DND-41 (cell line): ENCODE data around the gene TGM3.

ENCODE experiments used
- ATAC-seq: fragments of 200-7000 bp; cut with Tn5 transposase; 3 replicates; pipeline ENCODE4 v1.9.1; 2021; ENCODE audit warnings: low read depth; ENCODE audit not compliant: insufficient read depth
- DNase-seq: peaks from one replicate; pipeline ENCODE4 v3.0.0-alpha.2; 2020
- H2AFZ ChIP-seq: 2 replicates; pipeline ENCODE4 v1.6.0; 2012; ENCODE audit warnings: low read depth, low read length
- H3K27ac ChIP-seq: 2 replicates; pipeline ENCODE4 v1.5.1; 2012; ENCODE audit warnings: low read length, inconsistent platforms
- H3K27me3 ChIP-seq: fragments of 200-600 bp; sonication (generic); 2 replicates; pipeline ENCODE4 v1.6.0; 2012; ENCODE audit warnings: low read length, mild to moderate bottlenecking, inconsistent platforms; ENCODE audit not compliant: insufficient read depth, poor library complexity
- H3K36me3 ChIP-seq: 2 replicates; pipeline ENCODE4 v1.5.1; 2012; ENCODE audit warnings: low read length, inconsistent platforms; ENCODE audit not compliant: insufficient read depth
- H3K4me1 ChIP-seq: 2 replicates; pipeline ENCODE4 v1.5.1; 2012; ENCODE audit warnings: mild to moderate bottlenecking, low read length; ENCODE audit not compliant: insufficient read depth
- H3K4me2 ChIP-seq: 2 replicates; pipeline ENCODE4 v1.6.0; 2012; ENCODE audit warnings: mild to moderate bottlenecking, moderate library complexity, low read length, inconsistent platforms; ENCODE audit not compliant: insufficient read depth
- H3K4me3 ChIP-seq, 2 experiments: fragments of 200-600 bp in 1 of 2; shearing (Covaris generic) in 1 of 2; 2 replicates each; pipeline ENCODE4 v1.5.1; 2012 to 2016; ENCODE audit warnings: inconsistent platforms in 2 of 2, low read length in 2 of 2, mild to moderate bottlenecking in 2 of 2, low read depth in 1 of 2, moderate library complexity in 1 of 2
- H3K79me2 ChIP-seq: 2 replicates; pipeline ENCODE4 v1.6.0; 2012; ENCODE audit warnings: low read length, inconsistent platforms; ENCODE audit not compliant: insufficient read depth
- H3K9ac ChIP-seq: 2 replicates; pipeline ENCODE4 v1.6.0; 2012; ENCODE audit warnings: low read depth, mild to moderate bottlenecking, inconsistent platforms, low read length, moderate library complexity
- H3K9me3 ChIP-seq: 2 replicates; pipeline ENCODE4 v1.5.1; 2012; ENCODE audit warnings: low read length, moderate library complexity, mild to moderate bottlenecking, inconsistent platforms; ENCODE audit not compliant: insufficient read depth, severe bottlenecking
- H4K20me1 ChIP-seq: 2 replicates; pipeline ENCODE4 v1.6.0; 2012; ENCODE audit warnings: low read length; ENCODE audit not compliant: insufficient read depth
- CTCF ChIP-seq: IDR thresholded peaks from 2 replicates; pipeline ENCODE4 v1.5.1; 2012; ENCODE audit warnings: borderline replicate concordance, low read length, moderate library complexity, mild to moderate bottlenecking; ENCODE audit not compliant: poor library complexity, severe bottlenecking; ENCODE audit errors: extremely low read depth
- EZH2 ChIP-seq: IDR thresholded peaks from 3 replicates; pipeline ENCODE4 v1.6.1; 2012; ENCODE audit warnings: borderline replicate concordance, low read depth, mild to moderate bottlenecking, moderate library complexity, low read length, inconsistent platforms; ENCODE audit not compliant: severe bottlenecking

TGM3 gene

DNA sequence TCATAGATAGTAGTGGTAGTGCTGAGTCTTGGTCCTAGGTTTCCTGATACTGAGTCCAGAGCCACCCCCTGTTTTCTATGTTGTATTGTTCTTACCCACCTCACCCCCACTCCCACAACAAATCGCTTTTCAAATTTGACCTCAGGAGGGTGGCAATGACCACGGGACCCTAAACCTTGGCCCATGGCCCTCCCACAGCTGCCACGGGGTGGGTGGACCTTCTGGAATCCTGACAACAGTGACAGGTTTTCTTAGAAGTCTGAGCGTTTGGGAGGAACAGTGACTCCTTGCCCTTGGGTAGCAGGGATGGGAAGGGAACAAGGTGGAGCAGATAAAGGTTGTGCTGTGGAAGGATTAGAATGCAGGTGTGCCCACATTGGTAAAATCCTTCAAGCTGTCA lies 36.9 kb downstream of the TGM3 start:
- H3K9ac ChIP-seq, result no peak overlapping the region
- H4K20me1 ChIP-seq, result peaks cover 3% of the 10 kb centered on the region; the same call in 1 of the 2 replicates
- H3K4me2 ChIP-seq, result no peak overlapping the region
- no peaks in the 10 kb centered on the region for H3K36me3 ChIP-seq
- TF ChIP-seq CTCF (no peak), EZH2 (no peak)
- peaks cover 8% of the 10 kb centered on the region for H3K27me3 ChIP-seq
- no peaks in the 10 kb centered on the region for H3K79me2 ChIP-seq
- ATAC-seq (no peak), DNase-seq (no peak)
- H2AFZ ChIP-seq, result no peak overlapping the region
- no peak overlapping the region for H3K27ac ChIP-seq
- H3K4me3 ChIP-seq, result no peak overlapping the region
- H3K9me3 ChIP-seq, result no peaks in the 10 kb centered on the region
- no peaks in the 10 kb centered on the region for H3K4me1 ChIP-seq

- Histone ChIP-seq H3K36me3 (no peaks in the 10 kb centered on the region), H3K4me3 (no peak overlapping the region), H3K9me3 (no peaks in the 10 kb centered on the region), H3K79me2 (no peaks in the 10 kb centered on the region), H4K20me1 (peaks cover 3% of the 10 kb centered on the region; the same call in 1 of the 2 replicates), H3K4me1 (no peaks in the 10 kb centered on the region), H2AFZ (no peak overlapping the region), H3K27me3 (peaks cover 16% of the 10 kb centered on the region), H3K27ac (no peak overlapping the region), H3K4me2 (no peak overlapping the region), H3K9ac (no peak overlapping the region)
- TF ChIP-seq EZH2 (no peak), CTCF (no peak)
- DNase-seq (no peak), ATAC-seq (no peak)
Observed at GRCh38 chr20:2333821-2334220, 38.0 kb downstream of the TGM3 start.

DNA sequence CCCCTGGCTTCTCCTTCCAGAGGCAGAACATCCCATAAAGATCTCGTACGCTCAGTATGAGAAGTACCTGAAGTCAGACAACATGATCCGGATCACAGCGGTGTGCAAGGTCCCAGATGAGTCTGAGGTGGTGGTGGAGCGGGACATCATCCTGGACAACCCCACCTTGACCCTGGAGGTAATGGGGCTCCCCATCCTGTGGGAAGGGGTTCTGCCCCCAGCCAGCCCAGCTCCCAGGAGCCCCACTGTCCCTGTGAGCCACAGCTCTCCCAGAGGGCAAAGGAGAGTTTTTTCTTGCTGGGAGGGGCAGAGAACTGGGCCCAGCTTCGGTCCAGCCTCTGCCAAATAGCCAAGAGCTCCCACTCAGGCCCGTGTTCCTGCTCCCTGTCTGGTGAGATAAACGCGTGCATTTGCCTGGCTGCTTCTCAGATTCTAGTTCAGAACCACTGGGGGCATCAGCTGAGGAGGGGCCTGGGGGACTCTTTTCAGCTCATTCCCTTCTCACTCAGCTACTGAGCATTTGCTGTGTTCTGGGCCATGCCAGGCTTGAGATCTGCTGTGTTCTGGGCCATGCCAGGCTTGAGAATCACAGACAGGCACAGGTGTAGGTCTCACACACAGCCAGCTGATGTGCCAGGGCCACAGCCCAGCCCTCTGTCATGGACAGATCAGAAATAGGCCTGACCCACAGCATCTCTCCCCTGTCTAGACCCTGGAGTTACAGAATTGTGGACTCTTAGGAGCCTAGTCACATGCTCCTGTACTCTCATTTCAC lies 39.5 kb downstream of the TGM3 start:
- no peak overlapping the region for H3K4me3 ChIP-seq
- H3K27ac ChIP-seq, result no peak overlapping the region
- DNase-seq (no peak), ATAC-seq (no peak)
- H3K27me3 ChIP-seq, result peaks cover 14% of the 10 kb centered on the region
- no peak overlapping the region for H3K4me2 ChIP-seq
- no peaks in the 10 kb centered on the region for H3K4me1 ChIP-seq
- H3K9ac ChIP-seq, result no peak overlapping the region
- no peaks in the 10 kb centered on the region for H3K36me3 ChIP-seq
- H4K20me1 ChIP-seq, result peaks cover under 1% of the 10 kb centered on the region; the same call in 1 of the 2 replicates
- no peaks in the 10 kb centered on the region for H3K79me2 ChIP-seq
- TF ChIP-seq EZH2, result no peak
- TF ChIP-seq CTCF, result no peak
- no peaks in the 10 kb centered on the region for H3K9me3 ChIP-seq
- no peak overlapping the region for H2AFZ ChIP-seq

DNA sequence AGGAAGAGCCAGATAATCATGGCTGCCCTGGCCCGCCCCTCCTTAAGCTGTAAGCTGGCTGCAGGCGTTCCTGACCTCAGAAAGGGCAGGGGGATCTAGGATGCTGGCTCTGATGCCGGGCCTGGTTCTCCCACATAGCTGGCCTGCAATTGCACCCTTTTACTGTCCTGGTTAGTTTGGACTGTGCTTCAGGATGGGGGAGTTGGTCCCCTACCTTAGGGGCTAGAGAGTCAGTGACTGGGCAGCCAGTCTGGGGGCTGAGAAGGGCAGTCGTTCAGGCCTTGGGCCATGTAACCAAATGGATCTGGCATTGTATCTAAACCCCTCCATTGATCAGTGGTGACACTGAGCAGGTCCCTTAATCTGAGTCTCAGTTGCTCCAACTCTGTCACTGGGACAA lies 40.7 kb downstream of the TGM3 start:
- Histone ChIP-seq H3K27me3 (peaks cover 19% of the 10 kb centered on the region), H3K9me3 (no peaks in the 10 kb centered on the region), H3K4me3 (no peak overlapping the region), H3K4me1 (no peaks in the 10 kb centered on the region), H2AFZ (no peak overlapping the region), H3K79me2 (no peaks in the 10 kb centered on the region), H3K9ac (no peak overlapping the region), H4K20me1 (no peaks in the 10 kb centered on the region; the same call in 1 of the 2 replicates), H3K27ac (no peak overlapping the region), H3K36me3 (no peaks in the 10 kb centered on the region), H3K4me2 (no peak overlapping the region)
- no peak for DNase-seq
- ATAC-seq, result no peak
- no peak for TF ChIP-seq EZH2
